H1 (cell line): ENCODE data around the gene TRIM21. TPM values are rescaled to one million over a fixed set of nuclear protein-coding genes. Genes with fewer than 3 reads are reported as not detected.

Source experiments
- CTCF ChIA-PET: fragments of 300-600 bp; sonication (Branson Sonifier 250); formaldehyde crosslinking; loops from one replicate; lab custom pipeline; 2021; ENCODE audit not compliant: partially characterized antibody; lab: Charles Lee
- POLR2A ChIA-PET: fragments of 300-600 bp; sonication (Branson Sonifier 250); formaldehyde crosslinking; loops from one replicate; lab custom pipeline; 2021; ENCODE audit warnings: inconsistent platforms; ENCODE audit not compliant: partially characterized antibody; lab: Charles Lee
- DNase-seq, 2 experiments: peaks; one replicate each; pipeline versions ENCODE4 v3.0.0 to v3.0.0-alpha.2; 2010 to 2022; ENCODE audit warnings: low spot score in 2 of 2, low read depth in 1 of 2, mixed read lengths in 1 of 2
- FAIRE-seq: peaks from 2 replicates; lab custom pipeline; 2011; peaks lifted over from hg19 to GRCh38; lab: Jason Lieb, UNC
- H2AFZ ChIP-seq: 2 replicates; pipeline ENCODE4 v1.8.1; 2012; ENCODE audit warnings: low read length, inconsistent platforms
- H2AK5ac ChIP-seq: 2 replicates; pipeline ENCODE4 v1.6.1; 2013; ENCODE audit warnings: low read depth, low read length
- H2BK120ac ChIP-seq: replicated peaks from 2 replicates; pipeline ENCODE3; 2013; ENCODE audit warnings: low read depth, low read length, inconsistent platforms
- H2BK12ac ChIP-seq: 2 replicates; pipeline ENCODE4 v1.6.1; 2013; ENCODE audit warnings: low read depth, low read length
- H2BK15ac ChIP-seq: 2 replicates; pipeline ENCODE4 v1.6.1; 2013; ENCODE audit warnings: low read length
- H2BK20ac ChIP-seq: 2 replicates; pipeline ENCODE4 v1.6.1; 2013; ENCODE audit warnings: low read length
- H2BK5ac ChIP-seq: 2 replicates; pipeline ENCODE4 v1.6.1; 2013; ENCODE audit warnings: low read depth, low read length
- H3K14ac ChIP-seq: 2 replicates; pipeline ENCODE4 v1.6.1; 2013; ENCODE audit warnings: inconsistent platforms; ENCODE audit not compliant: insufficient read length
- H3K18ac ChIP-seq: 2 replicates; pipeline ENCODE4 v1.6.1; 2013; ENCODE audit warnings: low read length; ENCODE audit errors: extremely low read depth
- H3K23ac ChIP-seq: 2 replicates; pipeline ENCODE4 v1.6.1; 2013; ENCODE audit warnings: inconsistent platforms; ENCODE audit not compliant: insufficient read length
- H3K23me2 ChIP-seq: 2 replicates; pipeline ENCODE4 v1.6.1; 2013; ENCODE audit warnings: low read depth, low read length
- H3K27ac ChIP-seq: 2 replicates; pipeline ENCODE4 v1.6.1; 2011; ENCODE audit warnings: low read depth, low read length, inconsistent platforms
- H3K27me3 ChIP-seq, 4 experiments: replicated peaks in 1 of 4; 1 replicate in 1 of 4; 2 replicates in 3 of 4; pipeline versions ENCODE4 v1.6.1 to v1.8.1; 2011 to 2013; ENCODE audit warnings: low read length in 3 of 4, mild to moderate bottlenecking in 3 of 4, inconsistent platforms in 2 of 4, mixed read lengths in 2 of 4, moderate library complexity in 1 of 4; ENCODE audit not compliant: control insufficient read depth in 3 of 4, insufficient read depth in 3 of 4; ENCODE audit errors: extremely low read depth in 1 of 4
- H3K36me3 ChIP-seq, 4 experiments: 2 replicates each; pipeline versions ENCODE4 v1.6.1 to v1.8.1; 2011 to 2013; ENCODE audit warnings: mild to moderate bottlenecking in 4 of 4, low read length in 3 of 4, moderate library complexity in 2 of 4, control low read depth in 1 of 4, inconsistent platforms in 1 of 4; ENCODE audit not compliant: insufficient read depth in 4 of 4, control insufficient read depth in 2 of 4
- H3K4ac ChIP-seq: replicated peaks from 2 replicates; pipeline ENCODE3; 2013; ENCODE audit warnings: low read length, low read depth, mixed read lengths, inconsistent platforms; ENCODE audit not compliant: insufficient read length
- H3K4me1 ChIP-seq, 4 experiments: replicated peaks in 1 of 4; 1 replicate in 1 of 4; 2 replicates in 3 of 4; pipeline versions ENCODE4 v1.6.1 to v1.8.1; 2011 to 2013; ENCODE audit warnings: low read length in 3 of 4, inconsistent platforms in 2 of 4, mixed read lengths in 1 of 4; ENCODE audit not compliant: insufficient read depth in 4 of 4, control insufficient read depth in 3 of 4
- H3K4me2 ChIP-seq, 2 experiments: 2 replicates each; pipeline versions ENCODE4 v1.6.1 to v1.8.1; 2011 to 2013; ENCODE audit warnings: low read depth in 2 of 2, low read length in 2 of 2, control low read depth in 1 of 2, inconsistent platforms in 1 of 2, mild to moderate bottlenecking in 1 of 2; ENCODE audit not compliant: insufficient read depth in 1 of 2
- H3K4me3 ChIP-seq, 4 experiments: fragments of 200-600, 300-600 bp in 1 of 4; sonication (generic), shearing (Covaris generic), sonication (Bioruptor Twin) in 1 of 4; 2 replicates each; pipeline versions ENCODE4 v1.5.1 to v1.8.1; 2011 to 2016; ENCODE audit warnings: low read length in 4 of 4, low read depth in 3 of 4, control low read depth in 2 of 4, inconsistent platforms in 2 of 4, mild to moderate bottlenecking in 2 of 4, mixed read lengths in 1 of 4, moderate library complexity in 1 of 4; ENCODE audit not compliant: insufficient read depth in 2 of 4; ENCODE audit errors: extremely low read depth in 1 of 4
- H3K56ac ChIP-seq: replicated peaks from 2 replicates; pipeline ENCODE3; 2013; ENCODE audit warnings: low read depth, mild to moderate bottlenecking, mixed read lengths, low read length, inconsistent platforms; ENCODE audit not compliant: insufficient read length
- H3K79me1 ChIP-seq: 2 replicates; pipeline ENCODE4 v1.6.1; 2013; ENCODE audit warnings: low read depth, low read length, control low read depth
- H3K79me2 ChIP-seq, 2 experiments: 2 replicates each; pipeline versions ENCODE4 v1.6.1 to v1.8.1; 2012 to 2013; ENCODE audit warnings: low read length in 2 of 2, mild to moderate bottlenecking in 2 of 2, inconsistent platforms in 1 of 2; ENCODE audit not compliant: insufficient read depth in 2 of 2, control insufficient read depth in 1 of 2
- H3K9ac ChIP-seq, 4 experiments: replicated peaks in 1 of 4; 1 replicate in 1 of 4; 2 replicates in 3 of 4; pipeline versions ENCODE4 v1.6.1 to v1.8.1; 2011 to 2013; ENCODE audit warnings: low read depth in 3 of 4, low read length in 3 of 4, control low read depth in 2 of 4, mild to moderate bottlenecking in 2 of 4, moderate library complexity in 2 of 4, inconsistent platforms in 1 of 4; ENCODE audit errors: extremely low read depth in 1 of 4
- H3K9me3 ChIP-seq, 2 experiments: 2 replicates each; pipeline versions ENCODE4 v1.6.1 to v1.8.1; 2012 to 2013; ENCODE audit warnings: mild to moderate bottlenecking in 2 of 2, moderate library complexity in 2 of 2, control low read depth in 1 of 2, inconsistent platforms in 1 of 2, low read depth in 1 of 2, low read length in 1 of 2, mixed read lengths in 1 of 2; ENCODE audit not compliant: insufficient read depth in 2 of 2
- H4K20me1 ChIP-seq, 2 experiments: replicated peaks in 1 of 2; 2 replicates each; pipeline versions ENCODE3 to v1.8.1; 2011 to 2013; ENCODE audit warnings: inconsistent platforms in 2 of 2, low read length in 2 of 2, mild to moderate bottlenecking in 1 of 2; ENCODE audit not compliant: insufficient read depth in 2 of 2, control insufficient read depth in 1 of 2
- H4K5ac ChIP-seq: 2 replicates; pipeline ENCODE4 v1.6.1; 2013; ENCODE audit warnings: low read length, low read depth, mixed read lengths, inconsistent platforms; ENCODE audit not compliant: insufficient read length
- H4K8ac ChIP-seq: 2 replicates; pipeline ENCODE4 v1.8.0; 2013; ENCODE audit warnings: mild to moderate bottlenecking, moderate library complexity, low read length, inconsistent platforms; ENCODE audit not compliant: insufficient read depth; ENCODE audit errors: extremely low read depth
- H4K91ac ChIP-seq: replicated peaks from 2 replicates; pipeline ENCODE3; 2013; ENCODE audit warnings: low read length, mixed read lengths, inconsistent platforms; ENCODE audit not compliant: insufficient read length
- CBX5 ChIP-seq: fragments of 300-800, 300-1000 bp; sonication (generic); IDR thresholded peaks from 2 replicates; pipeline ENCODE4 v1.7.1; 2016; ENCODE audit warnings: antibody characterized with exemption, low read length, low read depth
- CEBPB ChIP-seq: IDR thresholded peaks from 2 replicates; pipeline ENCODE4 v1.6.1; 2012; ENCODE audit warnings: low read depth, low read length
- CHD1 ChIP-seq: IDR thresholded peaks from 2 replicates; pipeline ENCODE4 v1.6.1; 2012; ENCODE audit warnings: low read depth, low read length, improper control_type of control experiment
- CHD2 ChIP-seq: IDR thresholded peaks from 2 replicates; pipeline ENCODE4 v1.6.1; 2012; ENCODE audit warnings: low read length, improper control_type of control experiment
- CREB1 ChIP-seq: IDR thresholded peaks from 2 replicates; pipeline ENCODE4 v1.6.1; 2012; ENCODE audit warnings: inconsistent platforms
- CTBP2 ChIP-seq: IDR thresholded peaks from 2 replicates; pipeline ENCODE4 v1.7.0; 2011; ENCODE audit warnings: borderline replicate concordance, mild to moderate bottlenecking, moderate library complexity, mixed read lengths, low read length; ENCODE audit not compliant: insufficient read depth, insufficient read length
- GABPA ChIP-seq: IDR thresholded peaks from 2 replicates; pipeline ENCODE4 v1.6.1; 2011; ENCODE audit warnings: mild to moderate bottlenecking, low read length, moderate library complexity, borderline replicate concordance; ENCODE audit not compliant: insufficient read depth
- HDAC6 ChIP-seq: IDR thresholded peaks from one replicate; pipeline ENCODE4 v1.7.1; 2012; ENCODE audit warnings: low read depth, mild to moderate bottlenecking, inconsistent platforms, low read length, moderate library complexity
- JUND ChIP-seq: IDR thresholded peaks from 2 replicates; pipeline ENCODE4 v1.6.1; 2011; ENCODE audit warnings: mild to moderate bottlenecking, improper control_type of control experiment, low read length
- KDM5A ChIP-seq: fragments of 200-600 bp; IDR thresholded peaks from 2 replicates; pipeline ENCODE4 v1.7.1; 2012; ENCODE audit warnings: mild to moderate bottlenecking, low read length, inconsistent platforms, mixed read lengths
- MAFK ChIP-seq: IDR thresholded peaks from 2 replicates; pipeline ENCODE4 v1.6.1; 2012; ENCODE audit warnings: low read depth, mild to moderate bottlenecking, improper control_type of control experiment, low read length
- RAD21 ChIP-seq, 2 experiments: IDR thresholded peaks in 1 of 2; conservative IDR thresholded peaks in 1 of 2; 2 replicates each; pipeline ENCODE4 v1.6.1; 2011; ENCODE audit warnings: low read depth in 2 of 2, low read length in 2 of 2, improper control_type of control experiment in 1 of 2, inconsistent platforms in 1 of 2, mild to moderate bottlenecking in 1 of 2, moderate library complexity in 1 of 2
- TAF7 ChIP-seq: optimal IDR thresholded peaks from 2 replicates; pipeline ENCODE3; 2011; ENCODE audit warnings: low read depth, mild to moderate bottlenecking, inconsistent platforms, low read length, moderate library complexity, borderline replicate concordance
- TBP ChIP-seq: IDR thresholded peaks from 2 replicates; pipeline ENCODE4 v1.6.1; 2011; ENCODE audit warnings: low read depth, low read length, improper control_type of control experiment
- TEAD4 ChIP-seq: IDR thresholded peaks from 2 replicates; pipeline ENCODE4 v1.6.1; 2012; ENCODE audit warnings: low read depth, low read length, inconsistent platforms, mixed read lengths
- WGBS, 2 experiments: shearing (Covaris generic) in 1 of 2; methylation state at CpG; one replicate each; pipeline versions ENCODE4 v1.1.6 to v1.1.7; 2013 to 2015; ENCODE audit warnings: low lambda C conversion rate in 2 of 2, mixed read lengths in 2 of 2, inconsistent platforms in 1 of 2, low coverage in 1 of 2, missing lambda C conversion rate in 1 of 2; ENCODE audit not compliant: insufficient replicate concordance in 2 of 2, insufficient coverage in 1 of 2, insufficient read length in 1 of 2; ENCODE audit errors: extremely low coverage in 1 of 2, missing lambda C conversion rate in 1 of 2; 5-methylcytosine and 5-hydroxymethylcytosine counted together
- polyA plus RNA-seq, 7 experiments: library from polyadenylated mRNA; depleted of rRNA in 3 of 7; stranded (reverse) in 5 of 7; unstranded in 2 of 7; fragments of >200 nt in 5 of 7; fragments of 200-250 nt in 2 of 7; gene quantifications; 1 replicate in 5 of 7; 2 replicates in 1 of 7; 4 replicates in 1 of 7; pipeline versions ENCODE4 v1.2.1 to v1.2.3, GENCODE V29; 2011 to 2013; ENCODE audit warnings: missing spikeins in 2 of 7, mixed read lengths in 2 of 7
- total RNA-seq: library from RNA; stranded (reverse); fragmentation: NEBNext Ultra II Directional; extraction: Animal tissue kit (Norgen Biotek cat#: 25700); gene quantifications from 2 replicates; pipeline ENCODE4 v1.2.1, GENCODE V29; 2021

Gene TRIM21
- total and polyA plus RNA-seq, 2 of the 8 experiments (the other 6 are each of a cell fraction or from before 2014, with no cell fraction given), result 15.6 to 16.7 TPM

GRCh38 chr11:4441515-4441914 is 48.0 kb upstream of the TRIM21 start:
- Histone ChIP-seq H3K27ac (no peak overlapping the region), H3K18ac (no peak overlapping the region), H3K79me2 (no peaks in the 10 kb centered on the region), H3K4me2 (no peak overlapping the region), H2BK5ac (no peak overlapping the region), H4K91ac (no peak overlapping the region), H3K36me3 (no peaks in the 10 kb centered on the region), H3K27me3 (no peaks in the 10 kb centered on the region), H4K20me1 (no peaks in the 10 kb centered on the region), H3K23me2 (no peaks in the 10 kb centered on the region), H3K56ac (no peak overlapping the region), H3K4me1 (no peaks in the 10 kb centered on the region; a peak in 1 of 7 replicates), H3K9me3 (no peaks in the 10 kb centered on the region; a peak in 1 of 4 replicates), H3K23ac (no peak overlapping the region), H4K8ac (no peak overlapping the region), H2BK120ac (no peak overlapping the region), H3K4ac (no peak overlapping the region), H2BK12ac (no peak overlapping the region), H2AFZ (no peak overlapping the region), H2BK20ac (no peak overlapping the region), H3K79me1 (no peaks in the 10 kb centered on the region), H3K14ac (no peak overlapping the region), H4K5ac (no peak overlapping the region), H2BK15ac (no peak overlapping the region), H3K9ac (no peak overlapping the region), H3K4me3 (no peak overlapping the region), H2AK5ac (no peak overlapping the region)
- FAIRE-seq (no peak), DNase-seq (no peak)
- ChIA-PET CTCF (no interaction called here), POLR2A (no interaction called here)
- WGBS, 2 experiments, result 83% methylated on average over 3 of the region's 3 CpGs; no CpG with 5 or more reads in 1 of the 2 experiments
- TF ChIP-seq CEBPB, result no peak
- no peak for TF ChIP-seq MAFK
- no peak for TF ChIP-seq CHD1
- TF ChIP-seq GABPA, result no peak
- no peak for TF ChIP-seq RAD21 (IDR thresholded peaks at IDR 0.05 in 1 of 2, conservative IDR thresholded peaks at IDR 0.05 in 1 of 2; ENCODE audit: low read depth in 2 of 2, low read length in 2 of 2)
- TF ChIP-seq HDAC6, result no peak
- TF ChIP-seq JUND, result no peak
- no peak for TF ChIP-seq KDM5A
- TF ChIP-seq CBX5, result no peak
- no peak for TF ChIP-seq TEAD4
- TF ChIP-seq CTBP2, result no peak
- no peak for TF ChIP-seq CHD2
- TF ChIP-seq TBP, result no peak
- no peak for TF ChIP-seq CREB1
- no peak for TF ChIP-seq TAF7
